HG02870 (cell line): ENCODE measurements around the gene ASIC5.
"Not testable (repeated sequence)": the region's sequence is repeated elsewhere in the genome, so short reads cannot be mapped to it uniquely, and the experiment has no call there.

Experiments used
- ATAC-seq: cut with Tn5 transposase; IDR thresholded peaks from one replicate; pipeline ENCODE4 v1.9.1; 2021; ENCODE audit warnings: mild to moderate bottlenecking, moderate library complexity; ENCODE audit not compliant: unreplicated experiment

The ASIC5 gene

DNA sequence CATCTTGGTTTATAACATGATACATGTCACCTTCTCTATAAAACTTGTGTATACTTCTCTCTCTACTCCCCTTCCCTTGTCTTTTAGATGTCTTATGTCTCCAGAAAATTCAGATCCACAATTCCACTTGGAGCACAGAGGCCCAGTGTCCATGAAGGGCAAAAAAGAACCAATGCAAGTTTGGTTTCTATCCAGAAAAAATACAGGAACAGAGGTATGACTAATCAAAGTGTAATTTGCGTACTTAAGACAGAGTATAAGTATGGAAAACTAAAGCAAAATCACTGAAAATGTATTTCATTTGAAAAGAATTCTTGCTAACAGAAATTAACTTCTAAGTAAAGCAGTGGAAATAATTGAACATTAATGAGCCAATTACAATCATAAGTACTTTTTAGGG is 61.1 kb downstream of the ASIC5 start:
- ATAC-seq: no peak

DNA sequence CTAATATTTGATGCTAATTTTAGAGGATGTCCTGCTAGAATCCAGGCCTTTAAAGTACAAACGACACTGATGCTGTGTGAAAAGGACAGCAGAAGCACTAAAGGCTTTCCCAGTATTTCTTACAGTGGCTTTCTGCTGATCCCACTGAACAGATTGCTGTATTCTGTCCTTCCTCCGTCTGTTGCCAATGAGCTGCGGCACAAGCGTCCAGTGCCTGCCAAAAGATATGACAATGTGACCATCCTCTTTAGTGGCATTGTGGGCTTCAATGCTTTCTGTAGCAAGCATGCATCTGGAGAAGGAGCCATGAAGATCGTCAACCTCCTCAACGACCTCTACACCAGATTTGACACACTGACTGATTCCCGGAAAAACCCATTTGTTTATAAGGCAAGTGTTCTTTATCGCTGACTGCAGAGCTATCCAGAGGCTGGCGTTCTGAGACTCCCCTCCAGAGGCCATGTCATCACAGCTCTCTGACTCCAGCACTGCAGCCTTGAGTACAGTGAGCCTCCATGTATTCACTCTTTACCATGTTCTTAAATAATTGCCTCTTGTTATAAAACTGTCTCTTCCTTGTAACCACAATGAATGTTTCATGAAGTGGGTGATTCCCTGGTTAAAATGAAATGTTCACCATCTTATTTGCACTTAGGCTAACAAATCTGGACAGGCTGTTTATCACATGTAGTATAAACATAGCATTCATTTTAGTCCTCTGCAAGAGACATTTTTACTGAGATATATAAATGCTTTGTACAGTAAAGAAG is 63.7 kb downstream of the ASIC5 start:
- ATAC-seq: no peak

DNA sequence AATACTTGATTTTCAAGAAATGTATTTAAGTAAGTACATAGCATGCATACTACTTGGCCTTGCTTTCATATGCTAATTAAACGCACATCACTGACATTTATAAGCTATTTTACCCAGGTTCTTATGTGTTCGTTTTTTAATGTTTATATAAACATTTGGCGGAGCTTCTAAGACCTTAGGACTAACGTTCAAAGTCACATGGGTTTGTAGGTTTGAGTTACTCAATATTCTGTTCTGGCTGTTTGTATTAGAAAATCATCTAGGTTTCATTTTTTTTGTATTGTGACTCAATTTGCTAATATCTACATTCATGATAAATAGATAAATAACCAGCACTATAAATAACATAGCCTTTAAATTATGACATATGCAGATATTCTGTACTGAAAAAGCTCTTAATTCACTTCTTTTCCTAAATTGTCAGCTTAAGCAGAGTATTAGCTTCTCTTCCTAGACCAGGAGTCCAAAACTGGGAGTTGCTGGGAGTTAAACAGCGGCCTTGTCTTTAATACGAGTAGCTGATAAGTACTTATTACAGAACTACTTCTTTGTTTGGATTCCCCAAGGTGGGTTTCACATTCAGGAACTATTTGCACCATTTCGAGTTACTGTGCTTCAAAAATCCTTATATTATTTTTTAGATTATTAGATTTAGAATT is 65.3 kb downstream of the ASIC5 start:
- ATAC-seq: no peak

DNA sequence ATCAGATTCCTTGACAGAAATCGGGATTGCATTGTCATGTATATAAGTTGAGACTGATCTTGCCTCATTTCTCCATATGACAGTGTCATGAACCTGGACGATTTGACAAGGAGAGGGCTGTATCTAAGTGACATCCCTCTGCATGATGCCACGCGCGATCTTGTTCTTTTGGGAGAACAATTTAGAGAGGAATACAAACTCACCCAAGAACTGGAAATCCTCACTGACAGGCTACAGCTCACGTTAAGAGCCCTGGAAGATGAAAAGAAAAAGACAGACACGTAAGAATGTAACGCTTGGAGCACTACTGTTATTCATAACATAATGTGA is 66.3 kb downstream of the ASIC5 start:
- ATAC-seq: no peak

DNA sequence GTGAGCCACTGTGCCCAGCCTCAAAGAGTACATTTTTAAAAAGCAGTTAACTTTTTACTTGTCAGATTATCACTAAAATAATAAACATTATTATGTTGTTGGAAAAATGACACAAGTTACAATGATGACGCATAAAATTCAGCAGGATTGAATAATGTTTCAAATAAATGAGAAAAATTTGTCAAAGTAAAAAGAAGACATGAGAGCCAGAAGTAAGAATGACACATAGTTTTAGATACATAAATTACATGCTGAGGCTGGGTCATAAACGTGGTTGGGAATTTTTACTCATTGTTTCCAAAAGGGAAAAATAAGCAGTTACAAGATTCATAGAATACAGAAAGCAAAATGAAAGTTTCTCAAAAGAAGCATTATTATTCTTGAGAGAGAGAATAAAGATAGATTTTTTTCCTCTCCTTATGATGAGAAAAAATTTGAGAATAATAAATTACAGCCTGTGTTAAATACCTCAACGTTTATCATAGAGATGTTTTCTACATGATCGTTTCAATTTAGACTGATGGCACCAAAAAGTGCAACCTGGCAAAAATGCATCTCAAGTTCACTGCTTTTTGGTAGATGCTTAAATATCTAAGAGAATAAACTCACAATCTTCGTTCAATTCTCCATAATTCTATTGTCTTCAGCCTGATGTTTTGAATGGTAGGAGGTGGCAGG is 66.8 kb downstream of the ASIC5 start:
- no peak for ATAC-seq

DNA sequence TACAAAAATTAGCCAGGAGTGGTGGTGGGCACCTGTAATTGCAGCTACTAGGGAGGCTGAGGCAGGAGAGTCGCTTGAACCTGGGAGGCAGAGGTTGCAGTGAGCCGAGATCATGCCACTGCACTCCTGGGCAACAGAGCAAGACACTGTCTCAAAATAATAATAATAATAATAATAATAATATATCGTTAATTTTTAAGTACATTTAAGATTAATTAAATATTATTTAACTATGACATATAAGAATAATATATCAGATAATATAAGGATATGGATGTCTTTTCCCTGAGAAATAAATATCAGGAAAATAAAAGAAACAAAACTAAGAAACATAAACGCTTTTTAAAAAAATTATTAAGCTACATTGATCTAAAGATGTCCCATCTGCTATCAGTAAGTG is 68.5 kb downstream of the ASIC5 start:
- ATAC-seq: not testable (repeated sequence)

DNA sequence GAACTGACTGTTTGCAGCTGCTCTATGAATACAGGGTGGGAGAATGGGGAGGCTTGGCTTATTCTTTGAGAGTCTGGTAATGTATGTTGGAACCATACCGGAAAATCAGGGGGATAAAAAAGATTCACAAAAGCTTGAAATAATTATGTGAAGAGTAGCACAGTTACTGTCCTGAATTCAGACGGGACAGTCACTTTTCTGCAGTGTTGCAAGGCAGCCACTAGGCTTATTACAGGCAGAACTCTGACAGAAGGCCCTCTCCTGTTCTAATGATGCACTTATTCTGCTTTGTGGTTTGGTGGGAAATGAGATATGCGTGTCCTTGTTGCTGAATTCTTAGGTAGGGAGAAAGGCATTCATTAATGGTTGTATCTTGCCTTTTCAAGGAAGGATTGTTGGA is 70.1 kb downstream of the ASIC5 start:
- ATAC-seq: peak; percentile 96

DNA sequence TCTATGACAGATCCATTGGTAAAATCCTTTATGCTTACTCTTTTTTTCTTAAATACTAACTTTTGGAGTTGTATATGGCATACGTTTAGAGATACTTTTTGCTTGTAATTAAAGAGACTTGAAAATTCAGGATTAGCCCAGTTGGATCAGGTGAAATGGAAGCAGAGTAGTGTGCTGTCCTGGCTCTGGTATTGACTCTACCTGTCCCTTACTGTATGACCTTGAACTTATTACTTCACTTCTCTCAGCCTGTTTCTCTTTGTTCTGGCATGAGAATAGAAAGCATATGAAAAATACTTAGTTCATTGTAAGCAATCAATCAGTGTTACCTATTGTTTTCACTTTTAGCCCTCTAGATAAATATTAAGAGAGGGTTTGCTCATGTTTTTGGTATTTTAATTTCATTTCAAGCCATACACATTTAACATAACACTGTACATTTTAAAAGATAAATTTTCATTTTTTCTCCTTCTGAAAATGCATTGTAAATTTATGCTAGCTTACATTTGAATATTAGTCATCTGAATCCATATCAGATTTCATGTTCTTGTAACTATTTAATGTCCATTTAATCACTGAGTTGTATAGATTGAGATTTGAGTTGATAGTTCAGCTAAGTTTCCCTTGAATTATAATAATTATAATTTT is 71.4 kb downstream of the ASIC5 start:
- ATAC-seq: no peak

DNA sequence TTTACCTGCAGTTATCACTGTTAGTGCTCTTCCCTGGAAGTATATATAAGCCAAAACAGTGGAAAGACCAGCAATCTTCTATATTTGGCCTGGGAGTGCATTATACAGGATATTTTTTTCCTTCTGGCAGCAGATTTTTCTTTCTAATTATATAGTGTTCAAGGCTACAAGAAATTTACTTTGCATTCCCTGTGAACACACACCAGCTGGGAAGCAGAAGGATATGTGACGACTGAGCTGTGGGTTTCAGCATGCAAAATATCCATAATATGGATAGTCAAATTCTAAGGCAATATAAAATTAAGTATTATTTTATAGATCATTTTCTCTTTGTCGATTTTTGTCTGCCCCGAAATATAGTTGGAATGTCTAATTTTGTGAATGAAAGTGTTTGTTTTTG is 76.1 kb downstream of the ASIC5 start:
- ATAC-seq: no peak

DNA sequence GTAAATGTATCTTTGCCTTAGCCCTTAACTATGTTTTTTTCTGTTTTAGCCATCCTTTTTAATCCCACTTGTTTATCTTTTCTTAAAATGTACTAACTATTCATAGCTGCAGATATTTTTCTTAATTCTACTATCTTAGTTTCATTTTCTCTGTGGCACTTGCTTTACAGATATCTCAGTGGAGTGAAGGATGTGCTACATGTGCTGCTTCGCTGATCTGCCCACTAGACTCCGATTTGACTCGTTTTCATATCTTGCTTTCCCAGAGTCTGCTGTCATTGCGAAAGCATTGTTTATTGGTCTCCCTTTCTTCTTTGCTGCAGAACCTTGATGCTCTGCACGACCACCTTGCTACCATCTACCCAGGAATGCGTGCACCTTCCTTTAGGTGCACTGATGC is 76.7 kb downstream of the ASIC5 start:
- ATAC-seq: no peak

DNA sequence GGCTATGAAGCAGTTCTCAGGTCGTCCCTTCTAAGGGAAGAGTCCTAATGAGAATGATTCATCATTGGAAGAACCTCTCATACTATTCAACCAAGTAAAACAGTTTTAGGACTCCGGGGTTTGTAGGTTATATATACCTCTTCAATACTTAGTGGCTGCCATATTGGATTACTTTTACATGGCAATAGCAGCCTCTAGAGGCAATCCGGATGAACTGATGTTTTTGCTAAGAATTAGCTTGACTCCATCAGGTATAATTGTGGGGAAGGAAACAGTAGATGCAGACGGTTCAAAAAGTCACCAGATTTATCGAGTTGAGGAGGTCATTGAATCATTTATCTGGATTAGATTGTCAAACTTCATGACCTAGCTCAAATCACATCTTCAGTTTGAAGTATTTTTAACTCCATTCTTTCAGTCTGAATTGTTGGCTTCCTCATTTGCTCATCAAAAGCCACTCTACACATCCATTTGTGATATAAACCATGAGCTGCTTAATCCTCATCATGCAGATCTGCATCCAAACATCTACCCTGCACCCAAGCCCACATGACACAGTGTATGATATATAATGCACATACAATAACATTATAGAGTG is 78.9 kb downstream of the ASIC5 start:
- peak; percentile 98 for ATAC-seq

DNA sequence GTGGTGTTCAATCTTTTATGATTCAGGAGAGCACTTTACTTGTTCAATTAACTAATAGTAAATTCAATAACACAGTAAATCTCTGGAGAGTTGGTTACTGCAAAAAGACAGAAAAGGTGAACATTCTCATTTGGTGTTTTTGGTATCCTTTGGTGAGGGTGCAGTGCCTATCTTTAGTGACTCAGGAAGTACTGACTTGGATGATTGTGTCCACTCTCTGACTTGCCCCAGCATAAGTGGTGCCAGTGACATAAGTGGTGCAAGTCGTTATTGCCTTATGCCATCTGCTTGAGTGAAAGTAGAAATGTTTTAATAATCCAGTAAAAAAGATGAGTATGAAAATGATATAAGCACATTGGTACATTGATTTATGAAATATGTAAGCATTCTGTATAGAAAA is 80.2 kb downstream of the ASIC5 start:
- no peak for ATAC-seq

DNA sequence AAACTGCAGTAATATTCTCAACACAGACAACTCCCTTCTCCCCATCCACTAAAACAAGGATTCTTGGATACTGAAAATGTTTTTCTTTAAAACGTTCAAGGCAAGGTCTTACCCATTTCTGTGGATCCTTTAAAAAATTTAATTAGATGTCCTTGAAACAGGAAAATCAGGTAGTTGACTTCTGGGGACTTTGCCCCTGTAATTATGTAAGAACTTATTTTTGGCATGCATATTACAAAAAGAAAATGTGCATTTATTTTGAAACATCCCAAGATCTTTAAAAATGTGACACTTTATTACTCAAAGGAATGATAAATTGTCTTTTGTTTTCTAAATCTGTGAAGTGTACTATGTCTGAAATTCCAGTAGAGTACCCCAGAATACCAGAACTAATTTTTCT is 81.4 kb downstream of the ASIC5 start:
- ATAC-seq: no peak

DNA sequence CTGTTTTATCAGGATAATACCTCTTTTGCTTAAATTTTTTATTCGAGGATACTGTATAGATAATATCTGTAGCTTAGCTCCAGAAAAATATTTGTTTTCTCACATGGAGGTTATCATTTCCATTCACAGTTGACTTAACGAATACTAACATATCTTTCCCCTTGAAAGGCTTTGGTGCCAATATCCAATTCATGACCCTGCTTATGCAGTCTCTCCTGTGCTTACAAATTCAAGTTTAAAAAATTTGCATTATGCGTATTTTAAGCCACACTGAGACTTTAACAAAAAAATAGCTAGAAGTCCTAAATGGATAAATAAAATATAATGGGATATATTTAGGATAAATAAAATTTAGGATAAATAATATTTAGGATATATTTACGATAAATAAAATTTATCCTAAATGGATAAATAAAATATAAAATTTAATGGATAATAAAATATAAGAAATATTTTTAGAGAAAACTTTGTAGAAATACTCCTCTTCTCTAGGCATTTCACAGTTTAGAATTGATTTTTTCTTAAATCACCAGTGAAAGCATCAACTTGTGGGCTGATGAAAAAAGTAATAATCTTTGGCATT is 84.7 kb downstream of the ASIC5 start:
- ATAC-seq: no peak

DNA sequence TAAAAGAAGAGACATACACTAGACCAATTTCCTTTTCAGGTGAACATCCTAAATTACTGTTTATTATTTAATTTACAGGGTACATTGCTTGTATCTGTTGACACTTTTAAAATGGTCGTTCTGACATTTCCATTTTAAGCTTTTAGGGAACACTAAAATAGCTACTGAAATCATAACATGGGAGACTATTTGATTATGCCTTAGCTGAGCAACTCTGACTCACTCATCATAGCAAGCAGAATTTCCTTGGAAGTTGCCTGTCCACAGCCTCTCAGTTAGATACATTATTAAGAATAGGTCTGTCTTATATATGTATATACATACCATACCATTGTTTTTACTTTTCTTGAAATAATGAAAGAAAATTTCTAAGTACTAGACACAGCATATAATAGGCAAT is 85.3 kb downstream of the ASIC5 start:
- ATAC-seq: no peak
